Left kidney (tissue), 2 donors: Measurements from ENCODE around the gene SYCP3. TPM values are rescaled to one million over a fixed set of nuclear protein-coding genes. Genes with fewer than 3 reads are reported as not detected.
"Not testable (repeated sequence)": the region's sequence is repeated elsewhere in the genome, so short reads cannot be mapped to it uniquely, and the experiment has no call there.

Experiments
- DNase-seq: peaks from one replicate; pipeline ENCODE4 v3.0.0-alpha.2; 2013
- polyA plus RNA-seq: library from polyadenylated mRNA; unstranded; fragments of 120-200 nt; gene quantifications from one replicate; pipeline ENCODE4 v1.2.1, GENCODE V29; 2013; ENCODE audit not compliant: insufficient read length

The SYCP3 gene
- polyA plus RNA-seq, 1 donor, result 1.2 TPM

DNA sequence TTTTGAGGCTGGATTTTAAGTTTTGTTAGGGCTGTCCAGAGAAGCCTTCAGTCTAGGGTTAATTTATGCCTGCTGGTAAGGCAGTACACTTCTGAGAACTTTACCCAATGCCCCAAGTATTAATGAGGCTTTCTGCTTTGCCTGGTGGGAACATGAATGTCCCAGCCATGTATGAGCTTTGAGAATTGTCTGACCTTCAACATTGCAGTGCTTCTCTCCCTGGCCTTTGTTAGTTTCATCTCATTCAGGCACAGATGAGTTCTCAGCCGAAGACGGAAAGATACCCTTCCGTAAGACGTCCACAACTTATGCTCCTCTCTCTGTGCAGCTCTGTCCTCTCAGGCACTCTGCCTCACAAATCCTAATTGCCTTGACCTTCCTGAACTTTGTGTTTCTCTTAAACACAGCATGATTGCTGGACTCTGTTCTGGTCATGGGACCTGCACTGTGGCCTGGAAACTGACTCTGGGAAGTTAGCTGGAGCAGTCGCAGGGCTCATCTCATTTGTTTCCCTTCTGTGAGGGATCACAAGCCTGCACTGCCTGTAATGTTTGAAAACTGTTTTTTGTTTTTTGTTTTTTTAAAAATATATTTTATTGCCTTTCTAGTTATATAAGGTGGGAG, 26.1 kb downstream of the SYCP3 start:
- DNase-seq, result peak; percentile 38

DNA sequence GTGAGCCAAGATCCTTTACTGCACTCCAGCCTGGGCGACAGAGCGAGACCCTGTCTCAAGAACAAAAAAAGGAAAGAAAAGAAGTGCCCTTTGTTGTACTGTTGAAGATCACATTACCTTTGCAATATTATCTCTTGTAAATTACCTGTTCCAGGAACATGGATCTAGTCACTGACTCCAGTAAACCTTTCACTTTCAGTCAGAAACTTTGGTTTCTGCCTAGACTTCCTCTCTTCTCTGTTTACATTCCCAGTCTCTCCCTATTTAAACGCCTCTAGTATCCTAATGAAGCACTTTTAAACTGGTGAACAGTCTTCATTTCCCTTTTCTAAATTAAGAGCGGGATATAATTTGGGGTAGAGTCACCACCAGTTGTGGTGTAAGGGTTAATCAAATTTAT, 29.0 kb downstream of the SYCP3 start:
- DNase-seq, result no peak

DNA sequence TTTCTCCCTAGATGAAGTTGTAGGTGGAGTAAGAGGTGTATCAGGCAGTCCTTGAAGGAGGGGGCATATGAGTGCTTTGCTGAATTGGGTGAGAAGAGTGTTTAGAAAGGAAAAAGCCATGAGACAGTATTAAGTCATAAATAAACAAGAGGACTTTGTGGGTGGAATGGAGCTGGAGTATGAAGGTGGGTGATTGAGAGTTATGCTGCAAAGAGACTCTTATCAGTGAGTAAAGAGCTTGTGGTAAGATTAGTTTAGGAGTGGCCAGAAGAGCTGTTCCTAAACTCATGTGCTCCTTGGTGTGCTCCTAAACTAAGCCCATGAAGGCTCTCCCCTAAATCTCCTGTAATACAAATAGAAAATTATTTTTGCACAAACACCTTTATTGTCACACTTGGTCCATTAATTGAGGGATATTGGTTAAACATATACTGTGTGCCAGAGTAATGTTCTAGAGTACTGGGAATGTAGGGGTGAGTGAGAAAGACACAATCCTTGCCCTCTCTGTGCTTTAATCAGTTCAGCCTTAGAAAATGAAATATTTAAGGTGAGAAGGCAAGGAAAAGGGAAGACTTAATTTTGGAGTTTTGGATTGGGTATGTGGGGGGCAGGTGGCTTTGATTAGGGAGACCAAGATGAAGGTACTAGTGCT, 32.0 kb downstream of the SYCP3 start:
- no peak for DNase-seq

- DNase-seq, result no peak
These were observed 32.9 kb downstream of the SYCP3 start for GRCh38 chr12:101706403-101706802.

GRCh38 chr12:101703487-101703886, 35.8 kb downstream of the SYCP3 start:
- DNase-seq, result no peak

DNA sequence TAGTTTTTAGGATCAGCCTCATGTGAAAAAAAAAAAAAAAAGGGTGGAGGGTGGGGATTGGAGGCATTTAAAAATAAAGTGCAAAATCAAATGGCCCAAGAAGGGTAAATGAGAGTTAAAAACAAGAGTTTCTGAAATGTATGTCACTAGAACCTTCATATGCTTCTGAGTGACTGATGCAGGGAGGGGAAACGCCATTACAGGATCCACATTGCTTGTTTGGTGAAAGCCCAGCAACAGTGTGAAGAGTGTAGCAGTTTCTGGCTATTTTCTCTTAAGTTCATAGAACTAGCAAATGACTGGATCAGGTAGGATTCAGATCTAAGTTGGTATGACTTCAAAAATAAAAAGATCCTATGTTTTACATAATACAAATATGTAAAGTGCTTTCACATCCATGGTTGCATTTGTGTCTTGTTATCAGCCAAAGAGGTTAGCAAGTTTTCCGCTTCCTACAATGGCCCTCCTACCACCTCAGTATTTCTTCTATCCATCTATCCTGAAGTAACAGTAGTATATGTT, 38.9 kb downstream of the SYCP3 start:
- no peak for DNase-seq

- DNase-seq, result no peak
These were observed 40.4 kb downstream of the SYCP3 start for GRCh38 chr12:101698800-101699347.

- DNase-seq, result peak; percentile 26
These were observed 41.1 kb downstream of the SYCP3 start for GRCh38 chr12:101697930-101698799.

- peak; percentile 40 for DNase-seq
These were observed 41.9 kb downstream of the SYCP3 start, which contains the start of gene CHPT1 for GRCh38 chr12:101697197-101697929. CHPT1 (plus strand) TSS chr12:101697640; CDS start chr12:101697862, 222 bp downstream.

- no peak for DNase-seq
These were observed 42.7 kb downstream of the SYCP3 start for GRCh38 chr12:101696251-101697196.

DNA sequence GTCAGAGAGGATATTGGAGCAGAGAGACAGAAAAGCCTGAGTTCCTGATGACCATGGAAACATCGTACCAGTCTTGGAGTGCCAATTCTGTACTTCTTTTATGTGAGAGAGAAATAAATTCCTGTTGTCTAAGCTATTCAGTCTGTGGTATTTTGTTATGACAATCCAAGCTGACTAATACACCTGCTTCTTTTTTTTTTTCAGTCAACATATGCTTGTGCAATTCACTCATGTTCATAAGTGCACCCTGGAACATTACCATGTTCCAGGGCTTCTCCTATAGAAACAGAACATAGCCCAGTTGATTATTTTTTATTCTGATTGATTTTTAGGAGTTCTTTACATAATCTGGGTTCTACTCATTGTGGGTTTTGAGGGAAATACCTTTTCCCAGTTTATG, 43.6 kb downstream of the SYCP3 start:
- no peak for DNase-seq

DNA sequence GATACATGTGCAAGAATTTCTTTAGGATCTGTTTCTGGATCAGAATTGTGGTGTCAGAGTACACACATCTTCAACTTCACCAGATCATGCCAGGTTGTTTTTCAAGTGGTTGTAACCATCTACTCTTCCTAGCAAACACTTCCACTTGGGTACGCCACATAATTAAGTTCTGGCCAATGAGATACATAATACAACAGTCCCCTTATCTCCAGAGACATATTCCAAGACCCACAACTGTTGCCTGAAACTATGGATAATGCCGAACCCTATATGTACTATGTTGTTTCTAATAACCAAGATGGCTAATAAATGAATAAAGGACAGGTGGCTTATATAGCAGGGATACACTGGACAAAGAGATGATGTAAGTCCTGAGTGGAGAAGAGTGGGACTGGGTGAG, 44.3 kb downstream of the SYCP3 start:
- DNase-seq, result no peak

DNA sequence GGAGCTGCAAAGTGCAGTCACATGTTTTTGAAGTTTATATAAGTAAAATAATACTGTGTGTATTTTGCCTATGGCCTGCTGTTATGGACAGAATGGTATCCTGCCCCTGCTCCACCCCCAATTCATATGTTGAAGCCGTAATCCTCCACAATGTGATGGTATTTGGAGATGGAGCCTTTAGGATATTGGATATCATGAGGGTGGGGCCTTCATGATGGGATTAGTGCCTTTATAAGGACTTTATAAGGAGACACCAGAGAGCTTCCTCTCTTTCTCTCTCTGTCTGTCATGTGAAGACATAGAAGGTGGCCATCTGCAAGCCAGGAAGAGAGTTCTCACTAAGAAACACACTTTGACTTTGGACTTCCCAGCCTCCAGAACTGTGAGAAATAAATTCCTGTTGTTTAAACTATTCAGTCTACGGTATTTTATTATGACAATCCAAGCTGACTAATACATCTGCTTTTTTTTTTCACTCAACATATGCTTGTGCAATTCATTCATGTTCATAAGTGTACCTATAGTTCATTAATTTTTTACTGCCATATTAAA, 44.9 kb downstream of the SYCP3 start:
- DNase-seq, result no peak

DNA sequence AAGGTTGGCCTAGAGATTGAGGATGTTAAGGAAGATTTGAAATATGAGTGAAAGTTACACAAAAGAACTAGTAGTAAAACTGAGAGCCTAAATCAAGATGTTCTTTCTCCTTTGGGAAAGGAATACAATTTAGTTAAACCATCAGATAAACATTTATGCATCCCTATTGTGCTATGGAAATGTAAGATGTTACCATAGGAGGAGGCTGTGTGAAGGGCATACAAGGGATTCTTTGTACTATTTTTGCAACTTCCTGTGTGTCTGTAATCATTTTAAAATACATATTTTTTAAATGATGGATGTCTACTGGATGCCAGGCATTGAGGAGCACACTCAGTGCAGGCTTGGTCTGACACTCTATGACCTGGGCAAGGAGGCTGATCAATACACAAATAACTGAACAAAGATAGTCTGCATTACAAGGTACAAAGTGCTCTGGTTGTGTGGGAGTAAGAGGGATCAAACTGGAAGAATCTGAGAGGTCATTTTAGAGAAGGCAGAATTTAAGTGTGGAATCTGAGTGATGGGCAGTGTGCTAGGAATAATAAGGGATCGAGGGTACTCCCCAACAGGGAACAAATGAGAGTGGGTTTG, 47.7 kb downstream of the SYCP3 start:
- DNase-seq, result no peak

GRCh38 chr12:101690544-101691098, 48.6 kb downstream of the SYCP3 start:
- no peak for DNase-seq

DNA sequence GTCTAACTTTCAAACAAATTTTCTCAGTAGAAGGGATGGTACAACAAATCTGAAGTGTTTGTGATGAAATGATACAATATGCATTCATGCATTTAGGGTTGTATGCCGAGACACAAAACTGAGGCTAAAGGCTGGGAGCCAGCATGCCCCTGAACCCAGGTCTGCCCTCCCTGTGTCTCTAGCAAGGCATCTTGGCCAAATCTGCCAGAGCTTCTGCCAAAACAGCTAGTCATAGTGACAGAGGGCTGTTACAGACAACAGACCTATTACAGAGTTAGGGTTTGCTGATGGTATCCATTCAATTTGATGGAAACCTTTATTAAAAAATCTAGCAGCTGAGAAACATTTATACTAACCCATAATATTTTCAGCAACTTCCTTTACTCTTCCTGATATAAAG, 53.1 kb downstream of the SYCP3 start:
- DNase-seq, result no peak

DNA sequence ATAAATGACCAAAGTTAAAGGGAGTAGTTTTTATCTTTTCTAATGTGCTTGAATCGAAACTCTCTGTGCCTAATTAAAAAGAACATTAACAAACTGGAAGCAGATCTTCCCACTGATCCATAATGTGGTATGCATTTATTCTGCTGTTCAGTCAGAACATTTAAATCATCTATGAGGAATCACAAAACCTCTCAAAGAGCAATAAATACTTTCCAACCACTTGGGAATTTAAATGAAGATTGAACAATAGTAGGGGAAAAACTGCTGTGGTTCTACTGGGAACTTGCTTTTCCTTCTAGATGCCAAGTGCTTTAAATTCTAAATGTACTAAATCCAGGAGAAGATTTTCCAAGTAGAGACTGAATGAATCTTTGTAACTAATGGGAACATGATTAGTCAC, 54.2 kb downstream of the SYCP3 start:
- DNase-seq, result no peak

DNA sequence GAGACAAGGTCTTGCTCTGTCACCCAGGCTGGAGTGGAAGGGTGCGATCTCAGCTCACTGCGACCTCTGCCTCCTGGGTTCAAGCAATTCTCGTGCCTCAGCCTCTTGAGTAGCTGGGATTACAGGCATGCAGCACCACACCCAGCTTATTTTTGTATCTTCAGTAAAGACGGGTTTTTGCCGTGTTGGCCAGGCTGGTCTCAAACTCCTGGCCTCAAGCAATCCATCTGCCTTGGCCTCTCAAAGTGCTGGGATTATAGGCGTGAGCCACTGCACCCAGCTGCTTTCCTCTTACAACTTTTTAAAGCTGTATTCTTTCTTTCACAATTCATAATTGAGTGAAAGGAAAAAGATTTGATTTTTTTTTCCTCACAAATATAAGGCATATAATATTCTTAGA, 57.6 kb downstream of the SYCP3 start:
- not testable (repeated sequence) for DNase-seq

DNA sequence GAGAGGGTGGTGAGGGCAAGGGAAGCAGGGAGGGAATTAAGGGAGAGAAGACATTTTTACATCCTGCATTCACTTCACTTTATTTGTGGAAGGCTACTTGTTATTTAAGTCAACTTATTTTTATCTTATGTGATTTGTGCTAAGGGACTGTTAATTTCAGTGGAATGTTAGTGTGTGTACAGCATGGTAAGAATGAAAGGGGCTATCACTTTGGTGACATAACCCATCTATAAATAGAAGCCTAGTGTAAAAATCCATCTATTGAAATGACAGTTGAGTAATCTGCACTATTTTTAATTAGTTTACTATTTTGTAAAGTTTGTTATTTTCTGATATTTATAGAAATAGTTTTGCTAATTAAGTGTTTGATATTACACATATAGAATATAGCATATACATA, 58.6 kb downstream of the SYCP3 start:
- DNase-seq, result no peak

GRCh38 chr12:101680240-101680639, 59.0 kb downstream of the SYCP3 start:
- no peak for DNase-seq
